HCT116 (cell line): ENCODE measurements around the gene CROCC. TPM values are rescaled to one million over a fixed set of nuclear protein-coding genes. Genes with fewer than 3 reads are reported as not detected.

Experiments
- ATAC-seq: fragments of 200-7000 bp; cut with Tn5 transposase; 2 replicates; pipeline ENCODE4 v1.9.1; 2020; ENCODE audit warnings: mild to moderate bottlenecking, moderate library complexity
- BruUV-seq: library from RNA; stranded (reverse); fragments of 400-500 nt; replicated peaks from 2 replicates; lab custom pipeline; 2021; lab: Mats Ljungman, UMichigan
- CTCF ChIA-PET: fragments of 300-600 bp; sonication (Branson Sonifier 250); formaldehyde crosslinking; loops from one replicate; lab custom pipeline; 2021; ENCODE audit warnings: antibody characterized with exemption; lab: Charles Lee
- POLR2A ChIA-PET: fragments of 300-600, 350-600 bp; sonication (Branson Sonifier 250); formaldehyde crosslinking; loops from one replicate; lab custom pipeline; 2021; ENCODE audit warnings: antibody characterized with exemption; lab: Charles Lee
- RAD21 ChIA-PET, 2 experiments: fragments of 300-600 bp; sonication (Branson Sonifier 250); formaldehyde crosslinking; loops; one replicate each; lab custom pipeline; 2023; ENCODE audit warnings: low total read pairs in 2 of 2; ENCODE audit not compliant: uncharacterized antibody in 2 of 2, unreplicated experiment in 2 of 2, low non-redundant PET in 1 of 2; lab: Charles Lee
- DNase-seq: peaks from one replicate; pipeline ENCODE4 v3.0.0-alpha.2; 2010; ENCODE audit warnings: low read depth, low spot score
- H2AFZ ChIP-seq: fragments of 200-600 bp; shearing (Covaris generic), sonication (generic); 2 replicates; pipeline ENCODE4 v1.6.1; 2017; ENCODE audit warnings: low read depth, mixed run types, mixed read lengths, antibody characterized with exemption, low read length; ENCODE audit not compliant: poor library complexity, severe bottlenecking
- H3K27ac ChIP-seq: 2 replicates; pipeline ENCODE4 v1.5.1; 2012; ENCODE audit warnings: low read depth, low read length
- H3K27me3 ChIP-seq: fragments of 200-600 bp; sonication (generic); 2 replicates; pipeline ENCODE4 v1.6.1; 2016; ENCODE audit warnings: mixed run types, low read length, mixed read lengths; ENCODE audit not compliant: insufficient read depth
- H3K36me3 ChIP-seq, 2 experiments: fragments of 200-500 bp in 1 of 2; fragments of 200-600 bp in 1 of 2; sonication (Bioruptor generic) in 1 of 2; sonication (generic) in 1 of 2; 2 replicates each; pipeline versions ENCODE4 v1.5.1 to v1.6.1; 2014 to 2016; ENCODE audit warnings: low read length in 2 of 2, inconsistent platforms in 1 of 2, mixed read lengths in 1 of 2, mixed run types in 1 of 2; ENCODE audit not compliant: insufficient read depth in 2 of 2, control insufficient read depth in 1 of 2
- H3K4me1 ChIP-seq, 2 experiments: fragments of 200-600 bp in 1 of 2; sonication (generic) in 1 of 2; 2 replicates each; pipeline versions ENCODE4 v1.5.1 to v1.6.1; 2012 to 2017; ENCODE audit warnings: low read length in 2 of 2, inconsistent platforms in 1 of 2, mild to moderate bottlenecking in 1 of 2, mixed read lengths in 1 of 2, mixed run types in 1 of 2, moderate library complexity in 1 of 2; ENCODE audit not compliant: insufficient read depth in 2 of 2, control insufficient read depth in 1 of 2
- H3K4me2 ChIP-seq: fragments of 200-600 bp; sonication (generic); 2 replicates; pipeline ENCODE4 v1.6.1; 2017; ENCODE audit warnings: mixed run types, low read length, mixed read lengths
- H3K4me3 ChIP-seq, 2 experiments: fragments of 200-600 bp in 1 of 2; sonication (generic) in 1 of 2; replicated peaks in 1 of 2; 2 replicates each; pipeline ENCODE4 v1.5.1; 2011 to 2016; ENCODE audit warnings: low read length in 2 of 2, control low read depth in 1 of 2, low read depth in 1 of 2, mild to moderate bottlenecking in 1 of 2, mixed read lengths in 1 of 2, mixed run types in 1 of 2
- H3K79me2 ChIP-seq: fragments of 200-600 bp; sonication (generic); 2 replicates; pipeline ENCODE4 v1.6.1; 2017; ENCODE audit warnings: mild to moderate bottlenecking, mixed run types, low read length, moderate library complexity, mixed read lengths; ENCODE audit not compliant: insufficient read depth
- H3K9ac ChIP-seq: fragments of 200-600 bp; sonication (generic); 2 replicates; pipeline ENCODE4 v1.6.1; 2016; ENCODE audit warnings: low read length, mixed read lengths
- H3K9me2 ChIP-seq: fragments of 200-600 bp; sonication (generic), shearing (Covaris generic); 2 replicates; pipeline ENCODE4 v1.6.1; 2017; ENCODE audit warnings: mixed run types, mild to moderate bottlenecking, moderate library complexity; ENCODE audit not compliant: insufficient read depth
- H3K9me3 ChIP-seq, 2 experiments: fragments of 200-500 bp in 1 of 2; fragments of 200-600 bp in 1 of 2; sonication (Bioruptor generic) in 1 of 2; sonication (generic) in 1 of 2; 2 replicates each; pipeline ENCODE4 v1.6.1; 2014 to 2017; ENCODE audit warnings: low read length in 2 of 2, mixed read lengths in 2 of 2, inconsistent platforms in 1 of 2, low read depth in 1 of 2, mild to moderate bottlenecking in 1 of 2, mixed run types in 1 of 2, moderate library complexity in 1 of 2; ENCODE audit not compliant: control insufficient read depth in 1 of 2, insufficient read depth in 1 of 2
- H4K20me1 ChIP-seq: fragments of 200-600 bp; sonication (generic), shearing (Covaris generic); 2 replicates; pipeline ENCODE4 v1.6.1; 2017; ENCODE audit warnings: mixed run types, mild to moderate bottlenecking, moderate library complexity; ENCODE audit not compliant: insufficient read depth
- ATF3 ChIP-seq: IDR thresholded peaks from 2 replicates; pipeline ENCODE4 v1.6.1; 2012
- CBX3 ChIP-seq: IDR thresholded peaks from 2 replicates; pipeline ENCODE4 v1.6.1; 2012; ENCODE audit warnings: low read depth
- CEBPB ChIP-seq: IDR thresholded peaks from 2 replicates; pipeline ENCODE4 v1.6.1; 2012; ENCODE audit warnings: low read depth
- CTCF ChIP-seq, 3 experiments: fragments of 200-600 bp in 1 of 3; sonication (generic) in 1 of 3; IDR thresholded peaks in 2 of 3; conservative IDR thresholded peaks in 1 of 3; 2 replicates each; pipeline ENCODE4 v1.5.1; 2012 to 2017; ENCODE audit warnings: low read depth in 2 of 3, low read length in 2 of 3, antibody characterized with exemption in 1 of 3, borderline replicate concordance in 1 of 3, control low read depth in 1 of 3, mild to moderate bottlenecking in 1 of 3, mixed read lengths in 1 of 3, mixed run types in 1 of 3, moderate library complexity in 1 of 3; ENCODE audit not compliant: insufficient read depth in 1 of 3
- EGR1 ChIP-seq: IDR thresholded peaks from 2 replicates; pipeline ENCODE4 v1.6.1; 2012; ENCODE audit warnings: low read depth
- ELF1 ChIP-seq: IDR thresholded peaks from 2 replicates; pipeline ENCODE4 v1.6.1; 2012; ENCODE audit warnings: low read depth, borderline replicate concordance
- EZH2phosphoT487 ChIP-seq: fragments of 200-600 bp; IDR thresholded peaks from 2 replicates; pipeline ENCODE4 v1.6.1; 2018; ENCODE audit warnings: antibody characterized with exemption, borderline replicate concordance
- FOSL1 ChIP-seq: IDR thresholded peaks from 2 replicates; pipeline ENCODE4 v1.6.1; 2012; ENCODE audit warnings: low read depth
- MAX ChIP-seq: IDR thresholded peaks from 2 replicates; pipeline ENCODE4 v1.6.1; 2012
- POLR2A ChIP-seq: IDR thresholded peaks from 2 replicates; pipeline ENCODE4 v1.7.0; 2011; ENCODE audit warnings: borderline replicate concordance; ENCODE audit not compliant: insufficient read depth, insufficient read length; ENCODE audit errors: extremely low read depth
- POLR2AphosphoS5 ChIP-seq: IDR thresholded peaks from 2 replicates; pipeline ENCODE4 v1.6.1; 2011; ENCODE audit warnings: mild to moderate bottlenecking, low read depth, low read length, moderate library complexity
- RAD21 ChIP-seq: IDR thresholded peaks from 2 replicates; pipeline ENCODE4 v1.6.1; 2012; ENCODE audit warnings: low read depth, mild to moderate bottlenecking
- SIN3A ChIP-seq: IDR thresholded peaks from 2 replicates; pipeline ENCODE4 v1.6.1; 2012; ENCODE audit warnings: low read depth
- SP1 ChIP-seq: IDR thresholded peaks from 2 replicates; pipeline ENCODE4 v1.6.1; 2012; ENCODE audit warnings: low read depth
- YY1 ChIP-seq: IDR thresholded peaks from 2 replicates; pipeline ENCODE4 v1.6.1; 2011; ENCODE audit warnings: low read length, low read depth, moderate library complexity, mild to moderate bottlenecking; ENCODE audit not compliant: insufficient replicate concordance; ENCODE audit errors: extremely low read depth
- ZNF274 ChIP-seq: fragments of 200-500 bp; sonication (Bioruptor generic); IDR thresholded peaks from 2 replicates; pipeline ENCODE4 v1.6.1; 2014; ENCODE audit warnings: mild to moderate bottlenecking, low read depth, low read length, inconsistent platforms
- intact Hi-C: fragments of 100-400 bp; cut with micrococcal nuclease; formaldehyde crosslinking; loops from 2 replicates; pipeline ENCODE4 v1.10.0; 2022
- total RNA-seq: library from RNA; stranded (reverse); gene quantifications from one replicate; pipeline ENCODE4 v1.2.1, GENCODE V29; 2021; ENCODE audit not compliant: unreplicated experiment

CROCC gene
- total RNA-seq, 1 experiment from 2014 or later = 30.1 TPM

GRCh38 chr1:16969057-16969611 lies 47.4 kb downstream of the CROCC start:
- no peaks in the 10 kb centered on the region for H4K20me1 ChIP-seq
- DNase-seq = no peak
- no peak overlapping the region for H2AFZ ChIP-seq
- no peak overlapping the region for H3K4me2 ChIP-seq
- POLR2A ChIA-PET = no interaction called here
- CTCF ChIA-PET = no interaction called here
- no peak overlapping the region for H3K27ac ChIP-seq
- peaks cover 11 to 14% of the 10 kb centered on the region in 2 experiments for H3K4me1 ChIP-seq
- BruUV-seq = no TSS peak
- H3K9me3 ChIP-seq = no peaks in the 10 kb centered on the region
- H3K9ac ChIP-seq = no peak overlapping the region
- no peaks in the 10 kb centered on the region for H3K27me3 ChIP-seq
- no peaks in the 10 kb centered on the region for H3K9me2 ChIP-seq
- TF ChIP-seq ELF1 = no peak
- TF ChIP-seq CEBPB = no peak
- no peak for TF ChIP-seq ZNF274
- no peak for TF ChIP-seq SIN3A
- no peak for TF ChIP-seq MAX
- no peak for TF ChIP-seq FOSL1
- TF ChIP-seq EZH2phosphoT487 = no peak
- TF ChIP-seq YY1 = no peak
- TF ChIP-seq EGR1 = no peak
- no peak for TF ChIP-seq RAD21
- TF ChIP-seq SP1 = no peak
- no peak for TF ChIP-seq ATF3
- TF ChIP-seq, all 23 proteins: peak for 0
- intact Hi-C loops = no loop called here
- Histone ChIP-seq H3K4me3 (no peak overlapping the region), H3K36me3 (peaks cover 0 to 2% of the 10 kb centered on the region in 2 experiments; a peak in 1 of 4 replicates), H3K79me2 (no peaks in the 10 kb centered on the region)
- ATAC-seq = no peak
- RAD21 ChIA-PET = no interaction called here

- peaks cover 0 to 2% of the 10 kb centered on the region in 2 experiments; a peak in 1 of 4 replicates for H3K36me3 ChIP-seq
These were observed 47.9 kb downstream of the CROCC start for GRCh38 chr1:16969651-16970050.

More at GRCh38 chr1:16969651-16970050, 47.9 kb downstream of the CROCC start:
- ATAC-seq (no peak), DNase-seq (no peak)
- no peak for TF ChIP-seq SP1
- TF ChIP-seq CBX3 = no peak
- no peak for TF ChIP-seq CTCF (IDR thresholded peaks at IDR 0.05 in 2 of 3, conservative IDR thresholded peaks at IDR 0.05 in 1 of 3; ENCODE audit: borderline replicate concordance in 1 of 3, insufficient read depth in 1 of 3, low read depth in 2 of 3, low read length in 2 of 3)
- TF ChIP-seq POLR2AphosphoS5 = no peak
- no peak for TF ChIP-seq MAX
- no peak for TF ChIP-seq ELF1
- no peak for TF ChIP-seq POLR2A
- H4K20me1 ChIP-seq = no peaks in the 10 kb centered on the region
- no peak overlapping the region for H3K27ac ChIP-seq
- H3K27me3 ChIP-seq = no peaks in the 10 kb centered on the region
- no TSS peak for BruUV-seq
- no peak overlapping the region for H3K4me2 ChIP-seq
- no peaks in the 10 kb centered on the region for H3K9me3 ChIP-seq
- ChIA-PET POLR2A (no interaction called here), CTCF (no interaction called here), RAD21 (no interaction called here)
- H2AFZ ChIP-seq = no peak overlapping the region
- H3K79me2 ChIP-seq = no peaks in the 10 kb centered on the region
- intact Hi-C loops = no loop called here
- H3K4me1 ChIP-seq = peaks cover 11 to 14% of the 10 kb centered on the region in 2 experiments
- no peaks in the 10 kb centered on the region for H3K9me2 ChIP-seq
- no peak overlapping the region for H3K9ac ChIP-seq
- no peak overlapping the region for H3K4me3 ChIP-seq
